Measurements from ENCODE around the gene UNC13B.

UNC13B gene

DNA sequence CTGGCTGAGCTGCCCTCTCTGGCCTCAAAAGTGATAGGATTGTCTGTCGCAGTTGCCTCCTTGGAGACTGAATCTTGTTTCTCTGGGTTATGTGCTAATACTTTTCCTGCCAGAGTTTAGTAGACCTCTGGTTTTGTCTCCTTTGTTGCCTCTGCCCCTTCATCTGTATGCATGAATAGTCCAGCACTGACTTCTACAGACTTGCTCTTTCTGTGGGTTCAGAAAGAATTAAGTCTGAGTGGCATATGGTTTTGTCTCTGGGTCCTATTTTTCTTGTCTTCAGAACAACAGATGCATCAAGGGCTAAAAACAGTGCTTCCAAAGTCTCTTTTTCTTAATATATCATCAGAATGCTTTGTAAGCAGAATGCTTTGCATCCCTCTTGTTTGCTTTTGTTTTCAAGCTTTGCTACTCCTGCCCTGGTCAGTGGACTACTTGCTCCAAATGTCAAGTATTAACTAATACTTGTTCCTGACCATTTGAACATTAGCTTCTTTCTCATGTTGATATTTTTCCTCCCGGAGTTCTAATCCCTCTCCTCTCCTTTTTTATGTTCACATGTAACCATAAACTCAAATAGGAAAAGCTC lies 131.7 kb downstream of the UNC13B start:
- DNase-seq (ENCODE audit: insufficient read length) (no peak), FAIRE-seq (no peak)
- no peak for TF ChIP-seq POLR2AphosphoS5 (IDR thresholded peaks at IDR 0.05; ENCODE audit: low read depth, low read length)
- no peak for TF ChIP-seq POLR2A (IDR thresholded peaks at IDR 0.05; ENCODE audit: low read depth, low read length)
- no peak for TF ChIP-seq TAF1 (IDR thresholded peaks at IDR 0.05; ENCODE audit: borderline replicate concordance, low read depth, low read length)

DNA sequence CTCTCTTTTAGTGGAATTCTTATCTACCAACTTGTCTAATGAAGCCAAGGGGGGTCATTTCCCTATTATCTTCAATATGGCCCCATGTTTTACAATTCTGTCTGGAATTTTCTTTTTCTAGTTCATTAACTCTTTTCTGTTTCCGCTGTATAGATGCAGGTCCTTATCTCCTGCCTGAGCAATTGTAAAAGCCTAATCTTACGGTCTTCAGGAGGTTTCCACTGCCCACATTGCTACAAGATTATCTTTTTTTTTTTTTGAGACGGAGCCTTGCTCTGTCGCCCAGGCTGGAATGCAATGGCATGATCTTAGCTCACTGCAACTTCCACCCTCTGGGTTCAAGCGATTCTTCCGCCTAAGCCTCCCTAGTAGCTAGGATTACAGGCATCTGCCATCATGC lies 132.3 kb downstream of the UNC13B start:
- no peak for TF ChIP-seq TAF1 (IDR thresholded peaks at IDR 0.05; ENCODE audit: borderline replicate concordance, low read depth, low read length)
- TF ChIP-seq POLR2AphosphoS5 (IDR thresholded peaks at IDR 0.05; ENCODE audit: low read depth, low read length): no peak
- no peak for TF ChIP-seq POLR2A (IDR thresholded peaks at IDR 0.05; ENCODE audit: low read depth, low read length)
- FAIRE-seq (no peak), DNase-seq (ENCODE audit: insufficient read length) (no peak)

- TF ChIP-seq TAF1 (IDR thresholded peaks at IDR 0.05; ENCODE audit: borderline replicate concordance, low read depth, low read length) (no peak), POLR2AphosphoS5 (IDR thresholded peaks at IDR 0.05; ENCODE audit: low read depth, low read length) (no peak), POLR2A (IDR thresholded peaks at IDR 0.05; ENCODE audit: low read depth, low read length) (no peak)
- no peak for FAIRE-seq
- DNase-seq (ENCODE audit: insufficient read length): no peak
Observed at GRCh38 chr9:35294556-35294955, 132.7 kb downstream of the UNC13B start.

DNA sequence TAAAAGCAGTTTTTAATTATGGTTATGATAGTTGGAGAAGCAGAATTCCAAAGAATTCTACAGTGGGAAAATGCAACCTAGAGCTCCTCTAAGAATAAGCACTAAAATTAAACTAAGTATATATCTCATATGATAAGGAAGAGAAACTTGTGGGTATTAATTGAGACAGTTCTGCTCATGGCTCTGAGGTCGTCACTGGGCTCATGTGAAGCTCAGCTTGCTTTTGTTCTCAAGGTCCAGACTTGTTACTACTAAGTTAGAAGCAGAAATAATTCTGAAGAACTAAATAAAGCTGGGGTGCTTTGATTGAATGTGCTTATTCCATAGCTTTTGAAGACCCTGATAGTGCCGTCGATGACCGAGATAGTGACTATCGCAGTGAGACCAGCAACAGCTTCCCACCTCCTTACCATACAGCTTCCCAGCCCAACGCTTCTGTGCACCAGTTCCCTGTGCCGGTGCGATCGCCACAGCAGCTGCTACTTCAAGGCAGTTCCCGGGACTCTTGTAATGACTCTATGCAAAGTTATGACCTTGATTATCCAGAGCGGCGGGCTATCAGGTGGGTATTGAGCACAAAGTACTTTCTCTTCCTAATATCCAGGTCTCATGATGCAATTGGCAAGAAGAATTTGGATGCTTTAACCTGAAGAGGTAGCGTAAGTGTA lies 133.7 kb downstream of the UNC13B start:
- no peak for DNase-seq (ENCODE audit: insufficient read length)
- TF ChIP-seq TAF1 (IDR thresholded peaks at IDR 0.05; ENCODE audit: borderline replicate concordance, low read depth, low read length): no peak
- no peak for TF ChIP-seq POLR2AphosphoS5 (IDR thresholded peaks at IDR 0.05; ENCODE audit: low read depth, low read length)
- TF ChIP-seq POLR2A (IDR thresholded peaks at IDR 0.05; ENCODE audit: low read depth, low read length): no peak
- FAIRE-seq: no peak

DNA sequence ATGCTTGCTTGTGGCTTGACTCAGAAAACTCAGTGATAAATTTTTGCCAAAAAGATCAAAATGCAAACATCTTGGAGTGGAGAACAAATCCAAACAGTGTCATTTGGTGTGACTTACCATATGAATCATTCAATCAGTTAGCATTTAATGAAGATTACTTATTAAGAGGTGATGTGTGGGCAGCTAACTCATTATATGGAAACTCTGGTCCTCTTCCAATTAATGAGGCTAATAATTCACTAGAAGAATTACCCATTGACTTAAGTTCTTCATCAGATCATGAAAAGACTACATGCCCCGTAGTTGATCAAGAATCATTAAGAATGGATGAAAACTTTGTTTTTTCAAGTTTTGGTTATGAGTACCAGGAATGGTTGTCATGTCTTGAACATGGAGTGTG lies 141.8 kb downstream of the UNC13B start:
- FAIRE-seq (no peak), DNase-seq (ENCODE audit: insufficient read length) (no peak)
- TF ChIP-seq TAF1 (IDR thresholded peaks at IDR 0.05; ENCODE audit: borderline replicate concordance, low read depth, low read length) (no peak), POLR2A (IDR thresholded peaks at IDR 0.05; ENCODE audit: low read depth, low read length) (no peak), POLR2AphosphoS5 (IDR thresholded peaks at IDR 0.05; ENCODE audit: low read depth, low read length) (no peak)

GRCh38 chr9:35306283-35306682 lies 144.5 kb downstream of the UNC13B start:
- no peak for TF ChIP-seq TAF1 (IDR thresholded peaks at IDR 0.05; ENCODE audit: borderline replicate concordance, low read depth, low read length)
- TF ChIP-seq POLR2AphosphoS5 (IDR thresholded peaks at IDR 0.05; ENCODE audit: low read depth, low read length): no peak
- no peak for TF ChIP-seq POLR2A (IDR thresholded peaks at IDR 0.05; ENCODE audit: low read depth, low read length)
- FAIRE-seq (no peak), DNase-seq (ENCODE audit: insufficient read length) (no peak)

DNA sequence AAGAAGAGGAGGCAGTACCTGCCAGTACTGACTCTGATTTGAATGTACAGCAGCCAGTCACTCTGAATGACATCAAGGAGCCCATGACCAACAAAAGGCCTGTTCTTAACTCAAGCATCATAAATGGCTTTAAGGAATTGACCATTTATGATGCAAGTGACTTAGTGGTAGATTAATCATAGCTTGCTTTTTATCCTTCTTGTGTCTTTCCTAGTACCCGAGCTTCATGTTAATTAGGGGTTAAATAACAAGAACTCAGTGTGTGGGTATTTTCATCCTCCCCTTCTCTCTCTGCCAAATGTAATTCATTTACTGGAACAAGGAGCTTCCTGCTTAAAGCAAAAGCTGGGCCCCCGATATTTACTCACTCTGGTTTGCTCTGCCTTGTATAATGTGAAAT lies 146.5 kb downstream of the UNC13B start:
- FAIRE-seq: no peak
- TF ChIP-seq POLR2A (IDR thresholded peaks at IDR 0.05; ENCODE audit: low read depth, low read length): no peak
- no peak for TF ChIP-seq TAF1 (IDR thresholded peaks at IDR 0.05; ENCODE audit: borderline replicate concordance, low read depth, low read length)
- no peak for TF ChIP-seq POLR2AphosphoS5 (IDR thresholded peaks at IDR 0.05; ENCODE audit: low read depth, low read length)
- DNase-seq (ENCODE audit: insufficient read length): no peak

GRCh38 chr9:35311891-35312639 lies 150.3 kb downstream of the UNC13B start:
- FAIRE-seq (no peak), DNase-seq (ENCODE audit: insufficient read length) (no peak)
- TF ChIP-seq POLR2A (IDR thresholded peaks at IDR 0.05; ENCODE audit: low read depth, low read length) (no peak), TAF1 (IDR thresholded peaks at IDR 0.05; ENCODE audit: borderline replicate concordance, low read depth, low read length) (no peak), POLR2AphosphoS5 (IDR thresholded peaks at IDR 0.05; ENCODE audit: low read depth, low read length) (no peak)

- no peak for TF ChIP-seq POLR2AphosphoS5 (IDR thresholded peaks at IDR 0.05; ENCODE audit: low read depth, low read length)
- TF ChIP-seq TAF1 (IDR thresholded peaks at IDR 0.05; ENCODE audit: borderline replicate concordance, low read depth, low read length): no peak
- TF ChIP-seq POLR2A (IDR thresholded peaks at IDR 0.05; ENCODE audit: low read depth, low read length): no peak
- DNase-seq (ENCODE audit: insufficient read length) (no peak), FAIRE-seq (no peak)
Observed at GRCh38 chr9:35313460-35313859, 151.7 kb downstream of the UNC13B start.

DNA sequence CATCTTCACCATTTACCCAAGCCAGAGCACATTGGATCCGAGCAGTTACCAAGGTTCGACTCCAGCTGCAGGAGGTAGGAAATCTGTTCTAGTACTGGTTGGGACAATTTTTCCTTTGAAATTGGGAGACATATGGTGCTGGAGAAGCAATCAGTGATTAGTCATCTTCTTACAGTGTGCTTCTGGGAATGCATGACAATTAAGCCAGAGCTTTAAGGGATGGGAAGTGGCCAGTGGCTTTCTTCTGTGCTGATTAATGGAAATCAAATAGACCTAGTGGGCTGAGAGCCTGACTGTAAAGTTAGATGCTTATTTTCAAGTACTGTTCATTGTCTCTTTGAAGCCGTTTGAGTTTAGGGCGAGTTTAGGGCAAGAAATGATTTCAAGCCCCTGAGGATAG lies 152.1 kb downstream of the UNC13B start:
- TF ChIP-seq TAF1 (IDR thresholded peaks at IDR 0.05; ENCODE audit: borderline replicate concordance, low read depth, low read length): no peak
- TF ChIP-seq POLR2A (IDR thresholded peaks at IDR 0.05; ENCODE audit: low read depth, low read length): no peak
- no peak for TF ChIP-seq POLR2AphosphoS5 (IDR thresholded peaks at IDR 0.05; ENCODE audit: low read depth, low read length)
- DNase-seq (ENCODE audit: insufficient read length) (no peak), FAIRE-seq (no peak)

GRCh38 chr9:35318741-35319140 lies 156.9 kb downstream of the UNC13B start:
- FAIRE-seq (no peak), DNase-seq (ENCODE audit: insufficient read length) (no peak)

More at GRCh38 chr9:35318741-35319140, 156.9 kb downstream of the UNC13B start:
- TF ChIP-seq POLR2A (IDR thresholded peaks at IDR 0.05; ENCODE audit: low read depth, low read length): no peak
- TF ChIP-seq TAF1 (IDR thresholded peaks at IDR 0.05; ENCODE audit: borderline replicate concordance, low read depth, low read length): no peak
- TF ChIP-seq POLR2AphosphoS5 (IDR thresholded peaks at IDR 0.05; ENCODE audit: low read depth, low read length): no peak

Measured in GM12892 (cell line).